ENCODE results near the gene GFRA4. TPM values are rescaled to one million over a fixed set of nuclear protein-coding genes. Genes with fewer than 3 reads are reported as not detected.
"Not testable (repeated sequence)": the region's sequence is repeated elsewhere in the genome, so short reads cannot be mapped to it uniquely, and the experiment has no call there.

GFRA4 gene
- total RNA-seq, 1 donor from 2014 or later = not detected

GRCh38 chr20:3621111-3621510, 42.1 kb downstream of the GFRA4 start:
- TF ChIP-seq CTCF (IDR thresholded peaks at IDR 0.05) (no peak), POLR2AphosphoS5 (IDR thresholded peaks at IDR 0.05; ENCODE audit: insufficient read depth in 1 of 2, low read depth in 1 of 2) (no peak), POLR2A (IDR thresholded peaks at IDR 0.05) (no peak)
- Histone ChIP-seq H3K36me3 (no peaks in the 10 kb centered on the region), H3K4me1 (no peaks in the 10 kb centered on the region), H3K4me3 (no peak overlapping the region), H3K9me3 (no peaks in the 10 kb centered on the region), H3K27me3 (no peaks in the 10 kb centered on the region), H3K27ac (no peak overlapping the region)
- intact Hi-C loops (cut with DNase I) = no loop called here
- no peak for DNase-seq (ENCODE audit: extremely low spot score in 2 of 2)

- Histone ChIP-seq H3K36me3 (no peaks in the 10 kb centered on the region), H3K9me3 (no peaks in the 10 kb centered on the region), H3K4me3 (no peak overlapping the region), H3K27ac (no peak overlapping the region), H3K27me3 (no peaks in the 10 kb centered on the region), H3K4me1 (peaks cover 6% of the 10 kb centered on the region)
- intact Hi-C loops (cut with DNase I) = no loop called here
- no peak for DNase-seq (ENCODE audit: extremely low spot score in 2 of 2)
- TF ChIP-seq CTCF (IDR thresholded peaks at IDR 0.05) = no peak
These were observed 46.9 kb downstream of the GFRA4 start for GRCh38 chr20:3616250-3616649.

GRCh38 chr20:3615171-3615840, 47.9 kb downstream of the GFRA4 start:
- H3K4me3 ChIP-seq; H3K36me3 ChIP-seq; intact Hi-C loops (cut with DNase I); H3K4me1 ChIP-seq; H3K27me3 ChIP-seq; H3K27ac ChIP-seq; H3K9me3 ChIP-seq; DNase-seq (ENCODE audit: extremely low spot score in 2 of 2): not testable (repeated sequence)

GRCh38 chr20:3614466-3614865, 48.7 kb downstream of the GFRA4 start:
- no peaks in the 10 kb centered on the region for H3K36me3 ChIP-seq
- TF ChIP-seq POLR2A (IDR thresholded peaks at IDR 0.05) = no peak
- no peak for TF ChIP-seq CTCF (IDR thresholded peaks at IDR 0.05)
- TF ChIP-seq POLR2AphosphoS5 (IDR thresholded peaks at IDR 0.05; ENCODE audit: insufficient read depth in 1 of 2, low read depth in 1 of 2) = no peak

GRCh38 chr20:3613821-3614440, 49.3 kb downstream of the GFRA4 start:
- H3K4me3 ChIP-seq = peak overlapping the region in 1 of 2 donors; percentile 8
- H3K36me3 ChIP-seq = no peaks in the 10 kb centered on the region
- H3K27ac ChIP-seq = peak overlapping the region; percentile 51
- no peaks in the 10 kb centered on the region for H3K27me3 ChIP-seq
- TF ChIP-seq POLR2AphosphoS5 (IDR thresholded peaks at IDR 0.05; ENCODE audit: insufficient read depth in 1 of 2, low read depth in 1 of 2) (no peak), CTCF (IDR thresholded peaks at IDR 0.05) (no peak), POLR2A (IDR thresholded peaks at IDR 0.05) (no peak)
- H3K9me3 ChIP-seq = no peaks in the 10 kb centered on the region
- no peak for DNase-seq (ENCODE audit: extremely low spot score in 2 of 2)
- intact Hi-C loops (cut with DNase I) = no loop called here
- H3K4me1 ChIP-seq = peaks cover 6% of the 10 kb centered on the region

More at GRCh38 chr20:3614466-3614865, 48.7 kb downstream of the GFRA4 start:
- DNase-seq (ENCODE audit: extremely low spot score in 2 of 2) = no peak
- H3K4me3 ChIP-seq = peak overlapping the region in 1 of 2 donors; percentile 8
- no peaks in the 10 kb centered on the region for H3K27me3 ChIP-seq
- H3K4me1 ChIP-seq = peaks cover 6% of the 10 kb centered on the region
- peak overlapping the region; percentile 51 for H3K27ac ChIP-seq
- intact Hi-C loops (cut with DNase I) = no loop called here
- no peaks in the 10 kb centered on the region for H3K9me3 ChIP-seq

Data from vagina (tissue), 2 donors.